GM20000 (cell line): ENCODE data around the gene SAPCD2.
A peak's percentile ranks its signal among the peaks of the same experiment; 100 is the strongest.
"Not testable (repeated sequence)": the region's sequence is repeated elsewhere in the genome, so short reads cannot be mapped to it uniquely, and the experiment has no call there.

ENCODE experiments used
- DNase-seq: peaks from one replicate; pipeline ENCODE4 v3.0.0; 2012; ENCODE audit warnings: low spot score
- TF ChIP-seq, protein P1 (sequence below): IDR thresholded peaks from 2 replicates; pipeline ENCODE4 v1.5.1; 2012; ENCODE audit warnings: mild to moderate bottlenecking, control low read depth; ENCODE audit errors: extremely low read depth, missing control alignments

Gene SAPCD2

GRCh38 chr9:137065336-137065967 lies 4.9 kb downstream of the SAPCD2 start:
- DNase-seq: no peak
- TF ChIP-seq, protein P1, sequence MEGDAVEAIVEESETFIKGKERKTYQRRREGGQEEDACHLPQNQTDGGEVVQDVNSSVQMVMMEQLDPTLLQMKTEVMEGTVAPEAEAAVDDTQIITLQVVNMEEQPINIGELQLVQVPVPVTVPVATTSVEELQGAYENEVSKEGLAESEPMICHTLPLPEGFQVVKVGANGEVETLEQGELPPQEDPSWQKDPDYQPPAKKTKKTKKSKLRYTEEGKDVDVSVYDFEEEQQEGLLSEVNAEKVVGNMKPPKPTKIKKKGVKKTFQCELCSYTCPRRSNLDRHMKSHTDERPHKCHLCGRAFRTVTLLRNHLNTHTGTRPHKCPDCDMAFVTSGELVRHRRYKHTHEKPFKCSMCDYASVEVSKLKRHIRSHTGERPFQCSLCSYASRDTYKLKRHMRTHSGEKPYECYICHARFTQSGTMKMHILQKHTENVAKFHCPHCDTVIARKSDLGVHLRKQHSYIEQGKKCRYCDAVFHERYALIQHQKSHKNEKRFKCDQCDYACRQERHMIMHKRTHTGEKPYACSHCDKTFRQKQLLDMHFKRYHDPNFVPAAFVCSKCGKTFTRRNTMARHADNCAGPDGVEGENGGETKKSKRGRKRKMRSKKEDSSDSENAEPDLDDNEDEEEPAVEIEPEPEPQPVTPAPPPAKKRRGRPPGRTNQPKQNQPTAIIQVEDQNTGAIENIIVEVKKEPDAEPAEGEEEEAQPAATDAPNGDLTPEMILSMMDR: no peak

GRCh38 chr9:137064880-137065164 lies 5.5 kb downstream of the SAPCD2 start:
- TF ChIP-seq, protein P1: no peak
- DNase-seq: no peak

DNA sequence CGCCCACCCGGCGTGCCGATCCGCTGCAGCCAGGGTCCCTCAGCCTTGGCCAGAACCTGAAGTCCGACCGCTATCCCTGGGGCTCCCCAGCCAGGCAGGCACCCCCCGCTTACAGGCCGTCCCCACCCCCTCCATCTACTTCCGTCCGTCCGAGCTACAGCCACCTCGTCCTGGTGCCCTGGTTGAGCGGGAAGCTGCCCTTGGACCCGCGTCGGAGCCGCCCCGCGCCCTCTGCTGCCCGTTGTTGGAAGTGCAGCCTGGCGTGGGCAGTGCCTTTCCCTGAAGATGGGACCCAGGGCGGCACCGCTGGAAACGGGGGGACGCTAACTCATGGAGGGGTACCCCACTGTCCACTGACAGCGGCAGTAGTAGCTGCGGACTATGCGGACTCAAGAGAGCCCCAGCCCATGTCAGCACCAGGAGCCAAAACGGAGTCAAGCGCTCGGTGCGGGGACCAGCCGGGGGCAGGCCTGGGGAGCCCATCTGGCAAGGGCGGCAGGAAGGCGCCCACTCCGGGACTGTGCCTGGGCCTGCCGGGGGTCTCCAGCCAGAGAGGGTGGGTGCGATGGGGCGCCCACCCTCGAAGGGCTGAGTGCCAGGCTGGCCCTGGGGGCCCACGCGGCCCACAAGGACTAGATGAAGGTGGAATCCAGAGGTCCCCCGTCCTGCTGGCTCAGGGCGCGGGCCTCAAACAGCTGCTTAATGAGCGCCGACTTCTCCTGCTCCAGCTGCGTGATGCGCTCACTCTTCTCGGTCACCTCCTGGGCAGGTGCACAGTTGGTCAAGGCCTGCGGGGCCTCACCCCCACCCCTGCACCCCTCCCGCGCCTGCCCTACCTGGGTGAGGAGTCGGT lies 6.1 kb downstream of the SAPCD2 start:
- TF ChIP-seq, protein P1: peak; percentile 95
- peak; percentile 81 for DNase-seq

DNA sequence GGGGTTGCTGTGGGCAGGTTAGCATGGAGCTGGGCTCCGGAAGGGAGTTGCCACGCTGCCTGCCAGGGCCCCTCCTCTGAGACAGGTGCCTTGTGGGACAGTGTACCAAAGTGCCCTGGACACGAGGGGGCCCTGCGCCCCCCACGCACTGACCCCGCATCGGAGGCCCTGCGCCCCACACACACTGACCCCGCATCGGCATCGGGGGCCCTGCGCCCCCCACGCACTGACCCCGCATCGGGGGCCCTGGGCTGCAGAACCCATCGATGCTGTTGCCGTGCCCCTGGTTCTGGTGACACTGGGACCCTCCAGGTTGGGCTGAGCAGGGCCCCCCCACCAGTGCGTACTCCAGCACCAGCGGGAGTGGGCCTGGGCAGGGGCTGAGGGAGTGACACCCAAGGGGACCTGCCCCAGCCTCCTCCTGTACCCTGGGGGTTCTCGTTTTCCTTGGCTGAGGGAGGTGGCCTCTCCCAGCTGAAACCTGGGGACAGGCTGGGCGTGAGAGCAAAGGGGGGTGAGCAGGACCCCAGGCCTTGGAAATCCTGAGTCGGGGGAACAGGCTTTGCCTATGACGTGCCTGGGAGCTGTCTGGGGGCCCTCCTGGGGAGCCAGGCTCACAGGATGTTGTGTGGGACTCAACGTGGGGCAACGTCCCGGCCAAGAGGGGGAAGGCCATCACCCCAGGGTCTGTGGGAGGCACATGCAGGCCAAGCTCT lies 6.9 kb downstream of the SAPCD2 start:
- TF ChIP-seq, protein P1: no peak
- no peak for DNase-seq

DNA sequence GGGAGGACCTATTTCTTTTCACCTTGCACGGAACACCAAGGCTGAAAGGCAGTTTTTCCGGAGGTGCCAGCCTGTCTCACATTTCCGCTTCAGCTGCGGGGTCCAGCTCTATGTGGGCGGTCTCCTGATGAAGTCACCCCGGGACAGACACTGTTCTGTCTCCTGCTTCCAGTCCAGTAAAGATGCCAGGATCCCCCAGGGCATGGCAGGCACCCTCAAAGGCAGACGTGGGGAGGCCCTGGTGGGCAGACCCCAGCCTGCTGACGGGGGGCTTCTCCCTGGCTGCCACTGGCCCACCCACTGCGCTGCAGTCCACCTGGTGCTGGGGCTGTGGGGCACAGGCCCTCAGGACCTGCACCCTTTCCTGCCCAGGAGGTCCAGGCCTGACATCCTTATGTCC lies 7.6 kb downstream of the SAPCD2 start:
- not testable (repeated sequence) for DNase-seq

DNA sequence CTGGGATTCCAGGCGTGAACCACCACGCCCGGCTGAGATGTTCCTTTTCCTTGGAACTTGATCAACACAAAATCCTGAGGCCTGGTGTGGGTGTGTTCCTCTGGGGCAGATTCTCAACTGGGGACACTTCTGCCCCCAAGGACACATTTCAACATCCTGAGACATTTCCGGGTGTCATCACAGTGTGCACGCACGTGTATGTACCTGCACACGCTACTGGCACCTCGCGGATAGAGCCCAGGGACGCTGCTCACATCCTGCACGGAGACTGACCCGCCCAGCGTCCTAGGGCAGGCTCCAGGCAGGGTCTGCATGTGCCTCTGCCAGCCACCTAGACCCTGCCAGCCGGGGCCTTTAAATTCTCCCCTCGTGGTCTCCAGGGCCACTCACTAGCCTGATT lies 8.0 kb downstream of the SAPCD2 start:
- DNase-seq: no peak
- TF ChIP-seq, protein P1: no peak

DNA sequence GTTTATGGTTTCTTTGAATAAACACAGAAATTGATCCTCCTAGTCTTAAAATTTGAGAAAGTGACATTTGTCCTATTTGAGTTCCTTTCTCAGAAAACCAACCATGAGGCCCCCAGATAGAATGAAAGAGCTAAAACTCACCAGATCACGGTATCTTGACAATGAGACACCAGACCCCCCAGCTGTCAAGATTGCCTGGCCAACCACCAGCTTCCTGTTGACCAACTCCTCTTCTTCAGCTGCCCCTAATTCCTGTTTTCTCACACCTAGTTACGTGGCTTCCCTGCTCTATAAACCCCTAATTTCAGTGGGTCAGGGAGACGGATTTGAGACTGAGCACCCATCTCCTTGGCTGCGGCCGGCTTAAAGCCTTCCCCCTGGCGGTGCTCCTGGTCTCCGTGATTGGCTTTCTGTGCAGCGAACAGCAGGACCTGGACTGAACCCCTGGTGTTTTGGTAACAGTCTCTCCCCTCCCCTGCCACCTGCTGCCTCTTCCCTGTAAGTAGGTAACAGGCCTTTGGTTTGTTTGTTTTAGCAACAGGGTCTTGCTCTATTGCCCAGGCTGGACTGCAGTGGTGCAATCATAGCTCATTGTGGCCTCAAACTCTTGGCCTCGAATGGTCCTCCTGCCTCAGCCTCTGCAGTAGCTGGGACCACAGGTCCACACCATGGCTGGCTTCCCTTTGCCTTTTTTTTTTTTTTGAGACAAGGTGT lies 11.7 kb downstream of the SAPCD2 start:
- TF ChIP-seq, protein P1: no peak
- no peak for DNase-seq
